HEK293 (cell line): ENCODE data around the gene HPSE2.

Experiments
- CTCF ChIA-PET: fragments of 350-600 bp; formaldehyde crosslinking; extraction: SDS; loops from one replicate; lab custom pipeline; 2021; ENCODE audit warnings: antibody characterized with exemption; lab: Yijun Ruan, JAX
- POLR2A ChIA-PET: fragments of 300-600 bp; formaldehyde crosslinking; extraction: SDS; loops from one replicate; lab custom pipeline; 2020; ENCODE audit warnings: antibody characterized with exemption, inconsistent platforms; lab: Yijun Ruan, JAX
- H3K27ac ChIP-seq: fragments of 200-500 bp; sonication (Bioruptor generic); 2 replicates; pipeline ENCODE4 v1.5.1; 2014; ENCODE audit warnings: low read depth, low read length, control low read depth, inconsistent platforms; ENCODE audit errors: extremely low read depth
- H3K36me3 ChIP-seq, 2 experiments: fragments of 200-500 bp in 1 of 2; sonication (Bioruptor generic) in 1 of 2; 1 replicate in 1 of 2; 2 replicates in 1 of 2; pipeline ENCODE4 v1.5.1; 2014 to 2017; ENCODE audit warnings: inconsistent platforms in 2 of 2, low read length in 2 of 2; ENCODE audit not compliant: control insufficient read depth in 2 of 2, insufficient read depth in 1 of 2
- H3K4me1 ChIP-seq: fragments of 200-500 bp; sonication (Bioruptor generic); 2 replicates; pipeline ENCODE4 v1.5.1; 2014; ENCODE audit warnings: mild to moderate bottlenecking, low read length, inconsistent platforms; ENCODE audit not compliant: control insufficient read depth, insufficient read depth
- H3K4me3 ChIP-seq: 2 replicates; pipeline ENCODE4 v1.5.1; 2011; ENCODE audit warnings: low read depth, mild to moderate bottlenecking, control low read depth, low read length, moderate library complexity
- H3K9me3 ChIP-seq: fragments of 200-500 bp; sonication (Bioruptor generic); 2 replicates; pipeline ENCODE4 v1.5.1; 2014; ENCODE audit warnings: low read depth, low read length, inconsistent platforms; ENCODE audit not compliant: control insufficient read depth, insufficient read depth
- BCL11A ChIP-seq: fragments of 450-650 bp; formaldehyde crosslinking; IDR thresholded peaks from 2 replicates; pipeline ENCODE4 v1.5.1; 2016; ENCODE audit warnings: low read depth, missing biosample characterization, missing genetic modification characterization
- HOXA7 ChIP-seq: sonication (generic); formaldehyde crosslinking; IDR thresholded peaks from 2 replicates; pipeline ENCODE4 v1.8.1; 2022; ENCODE audit warnings: missing genetic modification reagents, borderline replicate concordance
- ZBTB20 ChIP-seq: fragments of 450-650 bp; formaldehyde crosslinking; IDR thresholded peaks from 2 replicates; pipeline ENCODE4 v1.5.1; 2016; ENCODE audit warnings: missing biosample characterization, missing genetic modification characterization
- ZBTB21 ChIP-seq: fragments of 450-650 bp; formaldehyde crosslinking; IDR thresholded peaks from 2 replicates; pipeline ENCODE4 v1.5.1; 2017; ENCODE audit warnings: missing biosample characterization, missing genetic modification characterization
- ZNF23 ChIP-seq: fragments of 450-650 bp; formaldehyde crosslinking; IDR thresholded peaks from 2 replicates; pipeline ENCODE4 v1.5.1; 2016; ENCODE audit warnings: missing biosample characterization, missing genetic modification characterization, borderline replicate concordance
- ZNF292 ChIP-seq: fragments of 450-650 bp; formaldehyde crosslinking; IDR thresholded peaks from 2 replicates; pipeline ENCODE4 v1.5.1; 2016; ENCODE audit warnings: low read depth, missing biosample characterization, missing genetic modification characterization, borderline replicate concordance
- ZNF366 ChIP-seq: fragments of 450-650 bp; formaldehyde crosslinking; conservative IDR thresholded peaks from 2 replicates; pipeline ENCODE4 v1.5.1; 2016; ENCODE audit warnings: missing biosample characterization, missing genetic modification characterization
- ZNF501 ChIP-seq: fragments of 450-650 bp; formaldehyde crosslinking; IDR thresholded peaks from 2 replicates; pipeline ENCODE4 v1.5.1; 2016; ENCODE audit warnings: missing biosample characterization, missing genetic modification characterization
- ZNF548 ChIP-seq: fragments of 450-650 bp; formaldehyde crosslinking; IDR thresholded peaks from 2 replicates; pipeline ENCODE4 v1.5.1; 2016; ENCODE audit warnings: missing biosample characterization, missing genetic modification characterization
- ZNF558 ChIP-seq: fragments of 450-650 bp; formaldehyde crosslinking; IDR thresholded peaks from 2 replicates; pipeline ENCODE4 v1.5.1; 2016; ENCODE audit warnings: missing biosample characterization, missing genetic modification characterization
- ZNF560 ChIP-seq: fragments of 450-650 bp; formaldehyde crosslinking; IDR thresholded peaks from 2 replicates; pipeline ENCODE4 v1.5.1; 2017; ENCODE audit warnings: missing biosample characterization, missing genetic modification characterization, borderline replicate concordance
- ZNF670 ChIP-seq: fragments of 450-650 bp; formaldehyde crosslinking; IDR thresholded peaks from 2 replicates; pipeline ENCODE4 v1.5.1; 2016; ENCODE audit warnings: missing biosample characterization, missing genetic modification characterization, low read depth
- ZNF777 ChIP-seq: fragments of 450-650 bp; formaldehyde crosslinking; IDR thresholded peaks from 2 replicates; pipeline ENCODE4 v1.5.1; 2017; ENCODE audit warnings: missing biosample characterization, missing genetic modification characterization, borderline replicate concordance
- ZSCAN23 ChIP-seq: fragments of 450-650 bp; formaldehyde crosslinking; IDR thresholded peaks from 2 replicates; pipeline ENCODE4 v1.5.1; 2016; ENCODE audit warnings: missing biosample characterization, missing genetic modification characterization
- TF ChIP-seq, protein P1 (sequence below): fragments of 450-650 bp; formaldehyde crosslinking; IDR thresholded peaks from 2 replicates; pipeline ENCODE4 v1.5.1; 2016; ENCODE audit warnings: missing biosample characterization, missing genetic modification characterization
- TF ChIP-seq, protein P2 (sequence below): fragments of 450-650 bp; formaldehyde crosslinking; IDR thresholded peaks from 2 replicates; pipeline ENCODE4 v1.5.1; 2017; ENCODE audit warnings: missing biosample characterization, missing genetic modification characterization
- TF ChIP-seq, protein P3 (sequence below): fragments of 450-650 bp; formaldehyde crosslinking; IDR thresholded peaks from 2 replicates; pipeline ENCODE4 v1.5.1; 2016; ENCODE audit warnings: missing biosample characterization, missing genetic modification characterization
- TF ChIP-seq, protein P4 (sequence below): fragments of 450-650 bp; formaldehyde crosslinking; IDR thresholded peaks from 2 replicates; pipeline ENCODE4 v1.5.1; 2016; ENCODE audit warnings: missing biosample characterization, missing genetic modification characterization
- TF ChIP-seq, protein P5 (sequence below): fragments of 450-650 bp; formaldehyde crosslinking; IDR thresholded peaks from 2 replicates; pipeline ENCODE4 v1.5.1; 2017; ENCODE audit warnings: missing biosample characterization, missing genetic modification characterization
- TF ChIP-seq, protein P6 (sequence below): fragments of 450-650 bp; formaldehyde crosslinking; IDR thresholded peaks from 2 replicates; pipeline ENCODE4 v1.5.1; 2017; ENCODE audit warnings: missing biosample characterization, missing genetic modification characterization

HPSE2 gene

DNA sequence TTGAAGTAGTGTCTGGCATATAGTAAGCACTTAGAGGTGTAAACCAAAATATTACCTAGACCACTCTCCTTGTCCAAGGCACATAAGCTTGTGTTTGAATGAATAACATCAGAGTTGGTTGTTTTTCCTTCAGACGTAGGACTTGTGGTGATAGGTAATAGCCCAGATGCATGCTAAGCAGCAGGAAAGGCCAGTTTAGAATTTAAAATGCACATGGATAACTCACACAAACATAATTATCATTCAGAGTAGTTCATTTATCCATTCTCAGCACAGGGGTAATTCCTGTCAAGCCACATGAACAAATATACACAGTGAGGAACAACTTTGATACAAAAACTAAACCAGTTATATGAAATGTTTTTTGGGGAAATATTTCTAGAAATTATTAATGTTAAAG lies 607.9 kb downstream of the HPSE2 start (continued):
- TF ChIP-seq, protein P1, sequence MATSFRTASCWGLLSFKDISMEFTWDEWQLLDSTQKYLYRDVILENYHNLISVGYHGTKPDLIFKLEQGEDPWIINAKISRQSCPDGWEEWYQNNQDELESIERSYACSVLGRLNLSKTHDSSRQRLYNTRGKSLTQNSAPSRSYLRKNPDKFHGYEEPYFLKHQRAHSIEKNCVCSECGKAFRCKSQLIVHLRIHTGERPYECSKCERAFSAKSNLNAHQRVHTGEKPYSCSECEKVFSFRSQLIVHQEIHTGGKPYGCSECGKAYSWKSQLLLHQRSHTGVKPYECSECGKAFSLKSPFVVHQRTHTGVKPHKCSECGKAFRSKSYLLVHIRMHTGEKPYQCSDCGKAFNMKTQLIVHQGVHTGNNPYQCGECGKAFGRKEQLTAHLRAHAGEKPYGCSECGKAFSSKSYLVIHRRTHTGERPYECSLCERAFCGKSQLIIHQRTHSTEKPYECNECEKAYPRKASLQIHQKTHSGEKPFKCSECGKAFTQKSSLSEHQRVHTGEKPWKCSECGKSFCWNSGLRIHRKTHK (tag by site-specific recombination) = no peak
- TF ChIP-seq, protein P2, sequence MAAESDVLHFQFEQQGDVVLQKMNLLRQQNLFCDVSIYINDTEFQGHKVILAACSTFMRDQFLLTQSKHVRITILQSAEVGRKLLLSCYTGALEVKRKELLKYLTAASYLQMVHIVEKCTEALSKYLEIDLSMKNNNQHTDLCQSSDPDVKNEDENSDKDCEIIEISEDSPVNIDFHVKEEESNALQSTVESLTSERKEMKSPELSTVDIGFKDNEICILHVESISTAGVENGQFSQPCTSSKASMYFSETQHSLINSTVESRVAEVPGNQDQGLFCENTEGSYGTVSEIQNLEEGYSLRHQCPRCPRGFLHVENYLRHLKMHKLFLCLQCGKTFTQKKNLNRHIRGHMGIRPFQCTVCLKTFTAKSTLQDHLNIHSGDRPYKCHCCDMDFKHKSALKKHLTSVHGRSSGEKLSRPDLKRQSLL = no peak
- TF ChIP-seq ZSCAN23 (tag by site-specific recombination) = no peak
- TF ChIP-seq, protein P3, sequence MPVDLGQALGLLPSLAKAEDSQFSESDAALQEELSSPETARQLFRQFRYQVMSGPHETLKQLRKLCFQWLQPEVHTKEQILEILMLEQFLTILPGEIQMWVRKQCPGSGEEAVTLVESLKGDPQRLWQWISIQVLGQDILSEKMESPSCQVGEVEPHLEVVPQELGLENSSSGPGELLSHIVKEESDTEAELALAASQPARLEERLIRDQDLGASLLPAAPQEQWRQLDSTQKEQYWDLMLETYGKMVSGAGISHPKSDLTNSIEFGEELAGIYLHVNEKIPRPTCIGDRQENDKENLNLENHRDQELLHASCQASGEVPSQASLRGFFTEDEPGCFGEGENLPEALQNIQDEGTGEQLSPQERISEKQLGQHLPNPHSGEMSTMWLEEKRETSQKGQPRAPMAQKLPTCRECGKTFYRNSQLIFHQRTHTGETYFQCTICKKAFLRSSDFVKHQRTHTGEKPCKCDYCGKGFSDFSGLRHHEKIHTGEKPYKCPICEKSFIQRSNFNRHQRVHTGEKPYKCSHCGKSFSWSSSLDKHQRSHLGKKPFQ (tag by site-specific recombination) = no peak
- no peak for TF ChIP-seq ZNF560 (tag by site-specific recombination)
- no peak for TF ChIP-seq ZBTB20 (tag by site-specific recombination)
- TF ChIP-seq, all 188 proteins: peak for 0

DNA sequence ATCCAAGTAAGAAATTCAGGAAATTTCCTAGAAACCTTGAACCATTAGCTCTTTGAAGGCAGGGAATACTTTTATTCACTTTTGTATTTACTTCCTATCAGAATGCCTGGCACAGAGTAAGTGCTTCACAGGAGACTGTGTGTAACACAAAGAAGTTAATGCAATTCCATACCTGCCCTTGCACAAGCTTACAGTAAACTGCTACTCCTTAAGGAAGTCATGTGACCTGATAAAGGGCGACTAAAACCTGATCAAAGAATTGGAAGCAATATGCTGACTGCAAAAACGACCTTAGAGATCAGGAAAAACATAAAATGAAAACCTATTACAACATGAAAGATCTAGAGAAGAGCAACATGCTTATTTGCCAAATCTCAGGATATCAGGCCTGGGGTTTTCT lies 610.7 kb downstream of the HPSE2 start:
- Histone ChIP-seq H3K4me1 (no peaks in the 10 kb centered on the region), H3K27ac (no peak overlapping the region), H3K9me3 (no peaks in the 10 kb centered on the region), H3K36me3 (no peaks in the 10 kb centered on the region), H3K4me3 (no peak overlapping the region)
- CTCF ChIA-PET = no interaction called here
- POLR2A ChIA-PET = no interaction called here
- TF ChIP-seq ZNF501 (tag by site-specific recombination) (no peak), ZNF777 (tag by site-specific recombination) (no peak), ZNF292 (tag by site-specific recombination) (no peak), ZNF558 (tag by site-specific recombination) (no peak), HOXA7 (CRISPR knock-in tag) (no peak), ZNF23 (tag by site-specific recombination) (no peak), ZNF548 (tag by site-specific recombination) (no peak)
- TF ChIP-seq, protein P4, sequence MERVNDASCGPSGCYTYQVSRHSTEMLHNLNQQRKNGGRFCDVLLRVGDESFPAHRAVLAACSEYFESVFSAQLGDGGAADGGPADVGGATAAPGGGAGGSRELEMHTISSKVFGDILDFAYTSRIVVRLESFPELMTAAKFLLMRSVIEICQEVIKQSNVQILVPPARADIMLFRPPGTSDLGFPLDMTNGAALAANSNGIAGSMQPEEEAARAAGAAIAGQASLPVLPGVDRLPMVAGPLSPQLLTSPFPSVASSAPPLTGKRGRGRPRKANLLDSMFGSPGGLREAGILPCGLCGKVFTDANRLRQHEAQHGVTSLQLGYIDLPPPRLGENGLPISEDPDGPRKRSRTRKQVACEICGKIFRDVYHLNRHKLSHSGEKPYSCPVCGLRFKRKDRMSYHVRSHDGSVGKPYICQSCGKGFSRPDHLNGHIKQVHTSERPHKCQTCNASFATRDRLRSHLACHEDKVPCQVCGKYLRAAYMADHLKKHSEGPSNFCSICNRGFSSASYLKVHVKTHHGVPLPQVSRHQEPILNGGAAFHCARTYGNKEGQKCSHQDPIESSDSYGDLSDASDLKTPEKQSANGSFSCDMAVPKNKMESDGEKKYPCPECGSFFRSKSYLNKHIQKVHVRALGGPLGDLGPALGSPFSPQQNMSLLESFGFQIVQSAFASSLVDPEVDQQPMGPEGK = no peak
- TF ChIP-seq, protein P5, sequence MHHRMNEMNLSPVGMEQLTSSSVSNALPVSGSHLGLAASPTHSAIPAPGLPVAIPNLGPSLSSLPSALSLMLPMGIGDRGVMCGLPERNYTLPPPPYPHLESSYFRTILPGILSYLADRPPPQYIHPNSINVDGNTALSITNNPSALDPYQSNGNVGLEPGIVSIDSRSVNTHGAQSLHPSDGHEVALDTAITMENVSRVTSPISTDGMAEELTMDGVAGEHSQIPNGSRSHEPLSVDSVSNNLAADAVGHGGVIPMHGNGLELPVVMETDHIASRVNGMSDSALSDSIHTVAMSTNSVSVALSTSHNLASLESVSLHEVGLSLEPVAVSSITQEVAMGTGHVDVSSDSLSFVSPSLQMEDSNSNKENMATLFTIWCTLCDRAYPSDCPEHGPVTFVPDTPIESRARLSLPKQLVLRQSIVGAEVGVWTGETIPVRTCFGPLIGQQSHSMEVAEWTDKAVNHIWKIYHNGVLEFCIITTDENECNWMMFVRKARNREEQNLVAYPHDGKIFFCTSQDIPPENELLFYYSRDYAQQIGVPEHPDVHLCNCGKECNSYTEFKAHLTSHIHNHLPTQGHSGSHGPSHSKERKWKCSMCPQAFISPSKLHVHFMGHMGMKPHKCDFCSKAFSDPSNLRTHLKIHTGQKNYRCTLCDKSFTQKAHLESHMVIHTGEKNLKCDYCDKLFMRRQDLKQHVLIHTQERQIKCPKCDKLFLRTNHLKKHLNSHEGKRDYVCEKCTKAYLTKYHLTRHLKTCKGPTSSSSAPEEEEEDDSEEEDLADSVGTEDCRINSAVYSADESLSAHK = no peak

DNA sequence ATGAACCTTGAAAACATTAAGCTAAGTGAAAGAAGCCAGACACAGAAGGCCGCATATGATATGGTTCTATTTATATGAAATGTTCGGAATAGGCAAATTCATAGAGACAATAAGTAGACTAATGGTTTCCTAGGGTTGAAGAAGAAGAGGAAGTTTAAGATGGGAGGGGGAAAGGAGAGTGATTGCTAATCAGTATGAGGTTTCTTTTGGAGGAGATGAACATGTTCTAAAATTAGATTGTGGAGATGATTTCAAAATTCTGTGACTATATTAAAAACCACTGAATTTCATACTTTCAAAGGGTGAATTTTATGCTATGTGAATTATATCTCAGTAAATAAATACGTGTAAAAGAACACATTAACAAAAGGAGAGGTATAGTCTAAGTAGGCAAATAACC lies 612.5 kb downstream of the HPSE2 start:
- CTCF ChIA-PET = interaction anchor here (0.6 kb wide), 1 partner anchor 10 kb away, joined by 3 read pairs; no protein-coding TSS in a partner anchor
- H3K9me3 ChIP-seq = no peaks in the 10 kb centered on the region
- no peak overlapping the region for H3K27ac ChIP-seq
- H3K4me1 ChIP-seq = no peaks in the 10 kb centered on the region; the same call in 1 of the 2 replicates
- no peak overlapping the region for H3K4me3 ChIP-seq
- H3K36me3 ChIP-seq = no peaks in the 10 kb centered on the region
- POLR2A ChIA-PET = no interaction called here
- TF ChIP-seq ZBTB21 (tag by site-specific recombination) = no peak
- TF ChIP-seq ZNF670 (tag by site-specific recombination) = no peak
- no peak for TF ChIP-seq ZNF366 (tag by site-specific recombination)
- TF ChIP-seq, protein P6, sequence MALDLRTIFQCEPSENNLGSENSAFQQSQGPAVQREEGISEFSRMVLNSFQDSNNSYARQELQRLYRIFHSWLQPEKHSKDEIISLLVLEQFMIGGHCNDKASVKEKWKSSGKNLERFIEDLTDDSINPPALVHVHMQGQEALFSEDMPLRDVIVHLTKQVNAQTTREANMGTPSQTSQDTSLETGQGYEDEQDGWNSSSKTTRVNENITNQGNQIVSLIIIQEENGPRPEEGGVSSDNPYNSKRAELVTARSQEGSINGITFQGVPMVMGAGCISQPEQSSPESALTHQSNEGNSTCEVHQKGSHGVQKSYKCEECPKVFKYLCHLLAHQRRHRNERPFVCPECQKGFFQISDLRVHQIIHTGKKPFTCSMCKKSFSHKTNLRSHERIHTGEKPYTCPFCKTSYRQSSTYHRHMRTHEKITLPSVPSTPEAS = no peak
- TF ChIP-seq, protein P5 = no peak
- TF ChIP-seq BCL11A (tag by site-specific recombination) = no peak
